Liver (tissue), 9 donors: ENCODE data around the gene RAB3B. TPM values are rescaled to one million over a fixed set of nuclear protein-coding genes. Genes with fewer than 3 reads are reported as not detected.

Source experiments
- DNase-seq: peaks from one replicate; pipeline ENCODE4 v3.0.0-alpha.2; 2017; ENCODE audit warnings: low spot score
- H3K27ac ChIP-seq, 2 donors: one replicate each; pipeline ENCODE4 v1.7.0; 2013; ENCODE audit warnings: inconsistent platforms in 2 of 2, low read length in 2 of 2, control low read depth in 1 of 2, low read depth in 1 of 2, mild to moderate bottlenecking in 1 of 2
- H3K27me3 ChIP-seq, 4 donors: one replicate each; pipeline versions ENCODE4 v1.6.1 to v1.7.0; 2013; ENCODE audit warnings: low read length in 3 of 4, inconsistent platforms in 1 of 4, mild to moderate bottlenecking in 1 of 4, moderate library complexity in 1 of 4; ENCODE audit not compliant: control insufficient read depth in 4 of 4, insufficient read depth in 4 of 4
- H3K36me3 ChIP-seq, 4 donors: one replicate each; pipeline versions ENCODE4 v1.6.1 to v1.7.0; 2013; ENCODE audit warnings: low read length in 3 of 4, mild to moderate bottlenecking in 3 of 4, low read depth in 1 of 4, moderate library complexity in 1 of 4; ENCODE audit not compliant: control insufficient read depth in 4 of 4, insufficient read depth in 3 of 4
- H3K4me1 ChIP-seq, 4 donors: one replicate each; pipeline versions ENCODE4 v1.6.1 to v1.7.0; 2013; ENCODE audit warnings: low read length in 3 of 4, mild to moderate bottlenecking in 3 of 4, moderate library complexity in 1 of 4; ENCODE audit not compliant: control insufficient read depth in 4 of 4, insufficient read depth in 4 of 4
- H3K4me3 ChIP-seq, 3 donors: one replicate each; pipeline versions ENCODE4 v1.6.1 to v1.7.0; 2013; ENCODE audit warnings: low read length in 3 of 3, control low read depth in 1 of 3, low read depth in 1 of 3, mild to moderate bottlenecking in 1 of 3
- H3K9ac ChIP-seq, 2 donors: one replicate each; pipeline ENCODE4 v1.7.0; 2013; ENCODE audit warnings: low read length in 2 of 2, mild to moderate bottlenecking in 2 of 2, moderate library complexity in 2 of 2, control low read depth in 1 of 2, low read depth in 1 of 2
- H3K9me3 ChIP-seq, 4 donors: one replicate each; pipeline versions ENCODE4 v1.6.1 to v1.7.0; 2013; ENCODE audit warnings: low read length in 3 of 4; ENCODE audit not compliant: control insufficient read depth in 4 of 4
- EGR1 ChIP-seq, 2 donors: IDR thresholded peaks; 2 replicates each; pipeline ENCODE4 v1.6.1; 2016 to 2018; ENCODE audit warnings: antibody characterized with exemption in 2 of 2, low read depth in 2 of 2
- FOXA1 ChIP-seq: IDR thresholded peaks from 2 replicates; pipeline ENCODE4 v1.6.1; 2016; ENCODE audit warnings: antibody characterized with exemption
- FOXA2 ChIP-seq: IDR thresholded peaks from 2 replicates; pipeline ENCODE4 v1.6.1; 2016; ENCODE audit warnings: antibody characterized with exemption
- GABPA ChIP-seq, 2 donors: IDR thresholded peaks in 1 of 2; conservative IDR thresholded peaks in 1 of 2; 2 replicates each; pipeline ENCODE4 v1.6.1; 2016; ENCODE audit warnings: antibody characterized with exemption in 2 of 2, mild to moderate bottlenecking in 1 of 2, moderate library complexity in 1 of 2
- HNF4A ChIP-seq, 2 donors: conservative IDR thresholded peaks; 2 replicates each; pipeline ENCODE4 v1.6.1; 2016; ENCODE audit warnings: antibody characterized with exemption in 2 of 2, mild to moderate bottlenecking in 2 of 2
- HNF4G ChIP-seq: IDR thresholded peaks from 2 replicates; pipeline ENCODE4 v1.6.1; 2016; ENCODE audit warnings: antibody characterized with exemption
- JUND ChIP-seq, 2 donors: IDR thresholded peaks; 2 replicates each; pipeline ENCODE4 v1.6.1; 2016; ENCODE audit warnings: antibody characterized with exemption in 2 of 2
- RAD21 ChIP-seq, 2 donors: IDR thresholded peaks; 2 replicates each; pipeline ENCODE4 v1.6.1; 2016; ENCODE audit warnings: antibody characterized with exemption in 2 of 2, mild to moderate bottlenecking in 2 of 2
- REST ChIP-seq: IDR thresholded peaks from 2 replicates; pipeline ENCODE4 v1.6.1; 2016; ENCODE audit warnings: antibody characterized with exemption, mild to moderate bottlenecking
- RXRA ChIP-seq, 2 donors: IDR thresholded peaks; 2 replicates each; pipeline ENCODE4 v1.6.1; 2017 to 2018; ENCODE audit warnings: antibody characterized with exemption in 2 of 2, mild to moderate bottlenecking in 1 of 2
- SP1 ChIP-seq: IDR thresholded peaks from 2 replicates; pipeline ENCODE4 v1.6.1; 2018; ENCODE audit warnings: antibody characterized with exemption, mild to moderate bottlenecking
- YY1 ChIP-seq: IDR thresholded peaks from 2 replicates; pipeline ENCODE4 v1.6.1; 2016; ENCODE audit warnings: antibody characterized with exemption, mild to moderate bottlenecking
- WGBS: extraction: QIAGEN DNeasy Blood & Tissue Kit; methylation state at CpG from one replicate; pipeline ENCODE4 v1.1.7; 2013; 5-methylcytosine and 5-hydroxymethylcytosine counted together
- polyA plus RNA-seq, 2 donors: library from polyadenylated mRNA; stranded (reverse) in 1 of 2; unstranded in 1 of 2; fragments of 200-250 nt in 1 of 2; fragments of >200 nt in 1 of 2; fragmentation: Nextera tagmentation in 1 of 2; extraction: Ambion mirVana in 1 of 2; gene quantifications; one replicate each; pipeline versions ENCODE4 v1.2.1 to v1.2.3, GENCODE V29; 2013 to 2015
- total RNA-seq, 2 donors: library from RNA; depleted of rRNA; stranded (reverse); fragments of >200 nt; gene quantifications; one replicate each; pipeline ENCODE4 v1.2.3, GENCODE V29; 2014
- TF ChIP-seq, protein P1 (sequence below): IDR thresholded peaks from 2 replicates; pipeline ENCODE4 v1.6.1; 2016; ENCODE audit warnings: antibody characterized with exemption
- TF ChIP-seq, protein P2 (sequence below): fragments of 150-350 bp; IDR thresholded peaks from 2 replicates; pipeline ENCODE4 v1.5.1; 2017; ENCODE audit warnings: improper control_type of control experiment, low read depth, low read length; ENCODE audit not compliant: missing input control
- donor health status: healthy.
- donor health status: healthy.
- donor health status: healthy.
- donor health status: healthy.
- donor health status: healthy.

RAB3B gene
- total and polyA plus RNA-seq, 4 donors: 0.17 to 5.4 (median 0.32) TPM

DNA sequence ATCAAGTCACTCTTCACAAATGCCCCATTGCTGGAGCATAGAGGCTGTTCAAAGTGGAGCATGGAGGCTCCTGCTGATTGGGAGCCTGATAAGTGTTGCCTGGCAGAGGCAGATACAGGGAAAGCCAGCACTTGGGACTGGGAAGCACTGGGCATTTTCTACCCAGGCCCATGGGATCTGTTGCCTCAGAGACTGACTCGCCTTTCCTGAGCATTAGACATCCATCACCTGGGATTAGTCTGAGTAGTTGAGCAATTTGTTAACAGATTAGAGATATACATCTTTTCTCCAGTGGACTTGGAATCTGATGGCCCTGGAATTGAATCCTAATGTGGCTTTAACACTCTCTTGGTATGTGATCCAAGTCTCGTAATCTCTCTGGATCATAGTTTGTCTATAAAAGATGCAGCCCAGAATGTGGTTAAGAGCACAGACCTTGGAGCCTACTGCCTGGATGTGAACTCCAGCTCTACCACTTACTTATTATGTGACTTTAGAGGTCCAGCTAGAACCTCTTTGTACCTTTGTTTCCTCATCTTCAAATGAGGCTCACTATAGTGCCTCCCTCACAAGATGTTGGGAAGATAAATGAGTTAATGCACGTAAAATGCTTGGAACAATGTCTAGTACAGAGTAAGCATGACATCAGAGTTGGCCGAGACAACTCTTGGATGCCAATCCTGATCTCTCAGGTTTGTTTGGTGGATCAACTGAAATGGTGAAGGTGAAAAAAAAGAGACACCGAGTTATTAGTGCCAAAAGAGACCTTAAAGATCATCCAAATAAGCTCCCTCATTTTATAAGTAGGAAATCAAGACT, 73.7 kb downstream of the RAB3B start:
- H3K27me3 ChIP-seq: no peaks in the 10 kb centered on the region
- H3K4me3 ChIP-seq: no peak overlapping the region
- 88% methylated on average over 5 of the region's 5 CpGs for WGBS
- no peak overlapping the region for H3K9ac ChIP-seq
- no peak overlapping the region for H3K27ac ChIP-seq
- TF ChIP-seq RXRA (IDR thresholded peaks at IDR 0.05): no peak
- no peak for TF ChIP-seq REST
- TF ChIP-seq, protein P1, sequence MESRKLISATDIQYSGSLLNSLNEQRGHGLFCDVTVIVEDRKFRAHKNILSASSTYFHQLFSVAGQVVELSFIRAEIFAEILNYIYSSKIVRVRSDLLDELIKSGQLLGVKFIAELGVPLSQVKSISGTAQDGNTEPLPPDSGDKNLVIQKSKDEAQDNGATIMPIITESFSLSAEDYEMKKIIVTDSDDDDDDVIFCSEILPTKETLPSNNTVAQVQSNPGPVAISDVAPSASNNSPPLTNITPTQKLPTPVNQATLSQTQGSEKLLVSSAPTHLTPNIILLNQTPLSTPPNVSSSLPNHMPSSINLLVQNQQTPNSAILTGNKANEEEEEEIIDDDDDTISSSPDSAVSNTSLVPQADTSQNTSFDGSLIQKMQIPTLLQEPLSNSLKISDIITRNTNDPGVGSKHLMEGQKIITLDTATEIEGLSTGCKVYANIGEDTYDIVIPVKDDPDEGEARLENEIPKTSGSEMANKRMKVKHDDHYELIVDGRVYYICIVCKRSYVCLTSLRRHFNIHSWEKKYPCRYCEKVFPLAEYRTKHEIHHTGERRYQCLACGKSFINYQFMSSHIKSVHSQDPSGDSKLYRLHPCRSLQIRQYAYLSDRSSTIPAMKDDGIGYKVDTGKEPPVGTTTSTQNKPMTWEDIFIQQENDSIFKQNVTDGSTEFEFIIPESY: no peak
- no peak for TF ChIP-seq RAD21 (IDR thresholded peaks at IDR 0.05)
- TF ChIP-seq FOXA2: no peak
- no peaks in the 10 kb centered on the region for H3K36me3 ChIP-seq
- H3K9me3 ChIP-seq: no peaks in the 10 kb centered on the region
- DNase-seq: no peak
- H3K4me1 ChIP-seq: no peaks in the 10 kb centered on the region

GRCh38 chr1:51915951-51916350, 74.5 kb downstream of the RAB3B start:
- DNase-seq: no peak
- no peak overlapping the region for H3K9ac ChIP-seq
- no peaks in the 10 kb centered on the region for H3K27me3 ChIP-seq

DNA sequence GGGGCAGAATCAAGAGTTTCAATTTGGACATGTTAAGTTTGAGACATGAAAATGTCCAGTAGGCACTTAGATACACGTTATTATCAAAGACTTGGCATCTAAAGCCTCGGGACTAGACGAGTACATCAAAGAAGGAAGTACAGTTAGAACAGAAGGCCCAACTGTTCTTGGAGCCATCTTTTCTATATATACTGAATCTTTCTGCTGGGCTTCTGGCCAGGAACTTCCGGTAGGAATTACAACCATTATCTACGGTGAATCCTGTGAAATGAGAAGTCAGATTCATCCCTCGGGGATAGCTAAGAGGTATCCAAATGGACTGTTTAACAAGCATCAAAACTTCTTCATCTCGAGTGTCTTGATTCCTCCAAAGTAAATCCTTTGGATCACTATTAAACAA, 77.6 kb downstream of the RAB3B start:
- TF ChIP-seq GABPA (IDR thresholded peaks at IDR 0.05 in 1 of 2, conservative IDR thresholded peaks at IDR 0.05 in 1 of 2) (no peak), YY1 (no peak), RXRA (IDR thresholded peaks at IDR 0.05) (no peak), HNF4G (no peak), SP1 (no peak), FOXA1 (no peak), JUND (IDR thresholded peaks at IDR 0.05) (no peak), EGR1 (IDR thresholded peaks at IDR 0.05; ENCODE audit: low read depth in 2 of 2) (no peak), HNF4A (conservative IDR thresholded peaks at IDR 0.05) (no peak)
- TF ChIP-seq, protein P2, sequence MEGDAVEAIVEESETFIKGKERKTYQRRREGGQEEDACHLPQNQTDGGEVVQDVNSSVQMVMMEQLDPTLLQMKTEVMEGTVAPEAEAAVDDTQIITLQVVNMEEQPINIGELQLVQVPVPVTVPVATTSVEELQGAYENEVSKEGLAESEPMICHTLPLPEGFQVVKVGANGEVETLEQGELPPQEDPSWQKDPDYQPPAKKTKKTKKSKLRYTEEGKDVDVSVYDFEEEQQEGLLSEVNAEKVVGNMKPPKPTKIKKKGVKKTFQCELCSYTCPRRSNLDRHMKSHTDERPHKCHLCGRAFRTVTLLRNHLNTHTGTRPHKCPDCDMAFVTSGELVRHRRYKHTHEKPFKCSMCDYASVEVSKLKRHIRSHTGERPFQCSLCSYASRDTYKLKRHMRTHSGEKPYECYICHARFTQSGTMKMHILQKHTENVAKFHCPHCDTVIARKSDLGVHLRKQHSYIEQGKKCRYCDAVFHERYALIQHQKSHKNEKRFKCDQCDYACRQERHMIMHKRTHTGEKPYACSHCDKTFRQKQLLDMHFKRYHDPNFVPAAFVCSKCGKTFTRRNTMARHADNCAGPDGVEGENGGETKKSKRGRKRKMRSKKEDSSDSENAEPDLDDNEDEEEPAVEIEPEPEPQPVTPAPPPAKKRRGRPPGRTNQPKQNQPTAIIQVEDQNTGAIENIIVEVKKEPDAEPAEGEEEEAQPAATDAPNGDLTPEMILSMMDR: no peak
- peaks cover 0 to 9% (median 0%) of the 10 kb centered on the region in 4 donors for H3K27me3 ChIP-seq
- H3K27ac ChIP-seq: no peak overlapping the region
- H3K4me3 ChIP-seq: no peak overlapping the region
- H3K4me1 ChIP-seq: no peaks in the 10 kb centered on the region
- H3K9me3 ChIP-seq: no peaks in the 10 kb centered on the region
- no peak overlapping the region for H3K9ac ChIP-seq
- DNase-seq: no peak
- WGBS: 85% methylated on average over 7 of the region's 7 CpGs
- H3K36me3 ChIP-seq: no peaks in the 10 kb centered on the region

More at GRCh38 chr1:51915951-51916350, 74.5 kb downstream of the RAB3B start:
- TF ChIP-seq FOXA2 (no peak), JUND (IDR thresholded peaks at IDR 0.05) (no peak), GABPA (IDR thresholded peaks at IDR 0.05 in 1 of 2, conservative IDR thresholded peaks at IDR 0.05 in 1 of 2) (no peak)
- Histone ChIP-seq H3K9me3 (no peaks in the 10 kb centered on the region), H3K36me3 (no peaks in the 10 kb centered on the region), H3K4me3 (no peak overlapping the region), H3K27ac (no peak overlapping the region), H3K4me1 (no peaks in the 10 kb centered on the region)
- WGBS: 79% methylated on average over 3 of the region's 3 CpGs
